ENCODE results near the gene GRIK4. TPM values are rescaled to one million over a fixed set of nuclear protein-coding genes. Genes with fewer than 3 reads are reported as not detected.

GRIK4 gene
- total and polyA plus RNA-seq, 2 donors from 2014 or later = 0.25 TPM; not detected in 1

DNA sequence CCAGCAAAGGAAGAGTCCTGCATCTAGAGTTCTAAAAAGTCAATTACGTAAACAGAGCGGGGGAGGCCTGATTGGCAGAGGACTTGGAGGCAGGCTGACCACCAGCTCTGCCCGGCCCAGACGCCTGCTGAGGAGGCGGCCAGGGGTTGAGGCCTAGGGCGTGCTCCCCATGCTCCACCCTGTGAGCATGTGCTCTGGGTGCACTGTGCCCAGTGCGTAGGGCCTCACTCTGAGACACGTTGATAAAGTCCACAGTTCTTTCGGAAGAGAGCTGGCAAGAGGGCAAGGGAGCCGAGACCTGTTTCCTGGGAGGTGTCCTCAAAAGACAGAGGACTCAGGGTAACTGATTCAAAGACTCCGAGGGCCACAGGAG lies 25.2 kb downstream of the GRIK4 start:
- Histone ChIP-seq H3K27me3 (ENCODE audit: control insufficient read depth, insufficient read depth, low read length) (no peaks in the 10 kb centered on the region), H3K9me3 (ENCODE audit: control insufficient read depth in 2 of 3, insufficient read depth in 1 of 3, low read length in 3 of 3) (no peaks in the 10 kb centered on the region), H3K4me3 (ENCODE audit: low read length in 3 of 3) (no peak overlapping the region), H3K27ac (ENCODE audit: low read depth in 2 of 2, low read length in 2 of 2) (no peak overlapping the region), H3K36me3 (ENCODE audit: control insufficient read depth in 2 of 3, insufficient read depth in 3 of 3, low read length in 3 of 3) (no peaks in the 10 kb centered on the region), H3K4me1 (ENCODE audit: control insufficient read depth in 2 of 3, insufficient read depth in 2 of 3, low read depth in 1 of 3, low read length in 3 of 3) (no peaks in the 10 kb centered on the region), H3K9ac (ENCODE audit: low read length in 3 of 3) (no peak overlapping the region)
- TF ChIP-seq, protein P1, sequence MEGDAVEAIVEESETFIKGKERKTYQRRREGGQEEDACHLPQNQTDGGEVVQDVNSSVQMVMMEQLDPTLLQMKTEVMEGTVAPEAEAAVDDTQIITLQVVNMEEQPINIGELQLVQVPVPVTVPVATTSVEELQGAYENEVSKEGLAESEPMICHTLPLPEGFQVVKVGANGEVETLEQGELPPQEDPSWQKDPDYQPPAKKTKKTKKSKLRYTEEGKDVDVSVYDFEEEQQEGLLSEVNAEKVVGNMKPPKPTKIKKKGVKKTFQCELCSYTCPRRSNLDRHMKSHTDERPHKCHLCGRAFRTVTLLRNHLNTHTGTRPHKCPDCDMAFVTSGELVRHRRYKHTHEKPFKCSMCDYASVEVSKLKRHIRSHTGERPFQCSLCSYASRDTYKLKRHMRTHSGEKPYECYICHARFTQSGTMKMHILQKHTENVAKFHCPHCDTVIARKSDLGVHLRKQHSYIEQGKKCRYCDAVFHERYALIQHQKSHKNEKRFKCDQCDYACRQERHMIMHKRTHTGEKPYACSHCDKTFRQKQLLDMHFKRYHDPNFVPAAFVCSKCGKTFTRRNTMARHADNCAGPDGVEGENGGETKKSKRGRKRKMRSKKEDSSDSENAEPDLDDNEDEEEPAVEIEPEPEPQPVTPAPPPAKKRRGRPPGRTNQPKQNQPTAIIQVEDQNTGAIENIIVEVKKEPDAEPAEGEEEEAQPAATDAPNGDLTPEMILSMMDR (IDR thresholded peaks at IDR 0.05; ENCODE audit: borderline replicate concordance, extremely low read depth, insufficient read depth) = no peak
- intact Hi-C loops (cut with DNase I) = no loop called here
- FAIRE-seq (no peak), DNase-seq (no peak)

DNA sequence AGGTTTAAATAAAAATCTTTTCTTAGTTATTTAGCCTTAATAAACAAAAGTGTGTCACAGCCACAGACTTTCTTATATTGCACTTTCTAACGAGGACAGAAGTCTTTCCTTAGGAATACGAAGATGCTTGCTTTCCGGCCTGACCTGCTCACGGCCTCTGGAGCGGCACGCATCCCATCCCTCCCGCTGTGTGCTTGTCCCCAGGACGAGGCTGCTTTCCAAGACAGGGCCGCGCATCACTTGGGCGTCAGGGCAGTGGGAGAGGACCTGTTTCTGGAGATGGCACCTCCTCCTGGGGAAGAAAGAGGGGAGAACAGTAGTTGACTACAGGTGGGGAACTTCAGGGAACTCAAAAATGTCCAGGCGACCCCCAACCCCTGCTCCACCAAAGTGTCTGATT lies 26.4 kb downstream of the GRIK4 start:
- no peak overlapping the region for H3K9ac ChIP-seq (ENCODE audit: low read length in 3 of 3)
- H3K27ac ChIP-seq (ENCODE audit: low read depth in 2 of 2, low read length in 2 of 2) = no peak overlapping the region
- no peaks in the 10 kb centered on the region for H3K27me3 ChIP-seq (ENCODE audit: control insufficient read depth, insufficient read depth, low read length)
- H3K4me1 ChIP-seq (ENCODE audit: control insufficient read depth in 2 of 3, insufficient read depth in 2 of 3, low read depth in 1 of 3, low read length in 3 of 3) = no peaks in the 10 kb centered on the region
- TF ChIP-seq, protein P1 (IDR thresholded peaks at IDR 0.05; ENCODE audit: borderline replicate concordance, extremely low read depth, insufficient read depth) = no peak
- no peaks in the 10 kb centered on the region for H3K9me3 ChIP-seq (ENCODE audit: control insufficient read depth in 2 of 3, insufficient read depth in 1 of 3, low read length in 3 of 3)
- intact Hi-C loops (cut with DNase I) = no loop called here
- no peak for FAIRE-seq
- H3K4me3 ChIP-seq (ENCODE audit: low read length in 3 of 3) = no peak overlapping the region
- no peak for DNase-seq
- H3K36me3 ChIP-seq (ENCODE audit: control insufficient read depth in 2 of 3, insufficient read depth in 3 of 3, low read length in 3 of 3) = no peaks in the 10 kb centered on the region

DNA sequence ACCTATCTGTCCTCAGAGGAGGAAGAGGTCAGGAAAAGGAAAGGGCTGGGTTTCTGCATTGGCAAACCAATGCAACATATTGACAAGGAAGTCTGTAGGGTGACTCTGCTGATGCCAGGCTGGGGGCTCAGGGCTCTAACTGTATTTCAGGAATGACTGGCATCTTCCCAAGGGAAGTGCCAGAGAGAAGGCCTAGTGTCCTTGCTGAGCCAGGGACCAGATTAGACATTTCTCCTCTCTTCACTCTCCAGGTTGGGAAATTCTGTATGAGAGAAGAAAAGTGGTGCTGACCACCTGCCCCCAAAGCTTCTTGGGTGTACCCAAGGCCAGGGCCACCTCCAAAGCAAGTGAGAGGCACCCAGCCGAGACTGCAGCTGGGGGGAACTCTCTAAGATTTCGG lies 27.2 kb downstream of the GRIK4 start:
- Histone ChIP-seq H3K27ac (ENCODE audit: low read depth in 2 of 2, low read length in 2 of 2) (no peak overlapping the region), H3K4me3 (ENCODE audit: low read length in 3 of 3) (no peak overlapping the region), H3K9me3 (ENCODE audit: control insufficient read depth in 2 of 3, insufficient read depth in 1 of 3, low read length in 3 of 3) (no peaks in the 10 kb centered on the region), H3K4me1 (ENCODE audit: control insufficient read depth in 2 of 3, insufficient read depth in 2 of 3, low read depth in 1 of 3, low read length in 3 of 3) (no peaks in the 10 kb centered on the region), H3K36me3 (ENCODE audit: control insufficient read depth in 2 of 3, insufficient read depth in 3 of 3, low read length in 3 of 3) (no peaks in the 10 kb centered on the region), H3K27me3 (ENCODE audit: control insufficient read depth, insufficient read depth, low read length) (no peaks in the 10 kb centered on the region), H3K9ac (ENCODE audit: low read length in 3 of 3) (no peak overlapping the region)
- FAIRE-seq = no peak
- DNase-seq = no peak
- intact Hi-C loops (cut with DNase I) = no loop called here
- TF ChIP-seq, protein P1 (IDR thresholded peaks at IDR 0.05; ENCODE audit: borderline replicate concordance, extremely low read depth, insufficient read depth) = no peak

DNA sequence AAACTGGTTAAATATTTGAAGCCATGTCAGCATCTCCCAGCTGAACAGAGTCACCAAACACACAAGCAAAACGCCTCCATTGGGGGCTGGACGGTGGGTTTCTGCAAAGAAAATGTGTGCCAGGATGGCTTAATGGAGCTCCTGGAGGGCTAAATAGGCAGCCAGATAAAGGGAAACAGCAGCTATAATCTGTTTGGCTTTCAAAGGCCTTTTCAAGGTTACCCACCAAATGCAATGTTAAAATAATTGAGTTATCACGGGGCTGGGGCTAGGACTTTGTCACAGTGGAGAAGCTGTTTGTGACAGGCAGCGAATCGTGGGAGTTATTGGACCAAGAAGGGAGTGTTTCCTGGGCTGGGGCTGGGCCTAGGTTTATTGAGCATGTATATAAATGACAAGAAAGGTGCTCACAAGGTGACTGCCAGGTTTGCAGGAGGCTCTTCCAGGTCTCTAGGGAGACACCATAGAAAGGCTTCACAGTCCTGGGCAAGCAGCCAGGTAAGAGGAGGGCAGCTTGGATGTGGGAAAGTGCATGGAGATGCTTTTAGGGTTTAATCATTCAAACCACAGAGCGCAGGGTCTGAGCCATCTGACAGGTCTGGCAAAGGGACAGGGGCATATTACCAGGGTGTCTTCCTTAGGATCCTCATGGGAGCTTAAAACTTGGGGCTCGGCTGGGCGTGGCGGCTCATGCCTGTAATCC lies 28.3 kb downstream of the GRIK4 start:
- Histone ChIP-seq H3K9ac (ENCODE audit: low read length in 3 of 3) (no peak overlapping the region), H3K36me3 (ENCODE audit: control insufficient read depth in 2 of 3, insufficient read depth in 3 of 3, low read length in 3 of 3) (no peaks in the 10 kb centered on the region), H3K4me1 (ENCODE audit: control insufficient read depth in 2 of 3, insufficient read depth in 2 of 3, low read depth in 1 of 3, low read length in 3 of 3) (no peaks in the 10 kb centered on the region), H3K9me3 (ENCODE audit: control insufficient read depth in 2 of 3, insufficient read depth in 1 of 3, low read length in 3 of 3) (no peaks in the 10 kb centered on the region), H3K4me3 (ENCODE audit: low read length in 3 of 3) (no peak overlapping the region), H3K27me3 (ENCODE audit: control insufficient read depth, insufficient read depth, low read length) (no peaks in the 10 kb centered on the region), H3K27ac (ENCODE audit: low read depth in 2 of 2, low read length in 2 of 2) (no peak overlapping the region)
- TF ChIP-seq, protein P1 (IDR thresholded peaks at IDR 0.05; ENCODE audit: borderline replicate concordance, extremely low read depth, insufficient read depth) = no peak
- DNase-seq = no peak
- FAIRE-seq = no peak
- intact Hi-C loops (cut with DNase I) = no loop called here

Measured in kidney (tissue), 14 donors.